SU-DHL-6 (cell line): ENCODE measurements around the gene SKAP2.
A peak's percentile ranks its signal among the peaks of the same experiment; 100 is the strongest.

ENCODE experiments used
- CTCF ChIP-seq: fragments of 200-600 bp; sonication (generic); IDR thresholded peaks from one replicate; pipeline ENCODE4 v1.5.1; 2017; ENCODE audit warnings: antibody characterized with exemption, mild to moderate bottlenecking, low read length, moderate library complexity; ENCODE audit not compliant: insufficient read depth, poor library complexity, severe bottlenecking
- EZH2phosphoT487 ChIP-seq: fragments of 200-600 bp; sonication (generic), shearing (Covaris generic); conservative IDR thresholded peaks from 2 replicates; pipeline ENCODE4 v1.6.1; 2018; ENCODE audit warnings: mild to moderate bottlenecking, antibody characterized with exemption, low read length, moderate library complexity, mixed read lengths

- TF ChIP-seq CTCF (peak; percentile 24), EZH2phosphoT487 (no peak)
These were observed 244.0 kb downstream of the SKAP2 start for GRCh38 chr7:26620352-26620751.
